H1 (cell line): Measurements from ENCODE around the gene CIDEA. TPM values are rescaled to one million over a fixed set of nuclear protein-coding genes. Genes with fewer than 3 reads are reported as not detected.

ENCODE experiments used
- CTCF ChIA-PET: fragments of 300-600 bp; sonication (Branson Sonifier 250); formaldehyde crosslinking; loops from one replicate; lab custom pipeline; 2021; ENCODE audit not compliant: partially characterized antibody; lab: Charles Lee
- POLR2A ChIA-PET: fragments of 300-600 bp; sonication (Branson Sonifier 250); formaldehyde crosslinking; loops from one replicate; lab custom pipeline; 2021; ENCODE audit warnings: inconsistent platforms; ENCODE audit not compliant: partially characterized antibody; lab: Charles Lee
- DNase-seq, 2 experiments: peaks; one replicate each; pipeline versions ENCODE4 v3.0.0 to v3.0.0-alpha.2; 2010 to 2022; ENCODE audit warnings: low spot score in 2 of 2, low read depth in 1 of 2, mixed read lengths in 1 of 2
- FAIRE-seq: peaks from 2 replicates; lab custom pipeline; 2011; peaks lifted over from hg19 to GRCh38; lab: Jason Lieb, UNC
- H2AFZ ChIP-seq: 2 replicates; pipeline ENCODE4 v1.8.1; 2012; ENCODE audit warnings: low read length, inconsistent platforms
- H2AK5ac ChIP-seq: 2 replicates; pipeline ENCODE4 v1.6.1; 2013; ENCODE audit warnings: low read depth, low read length
- H2BK120ac ChIP-seq: replicated peaks from 2 replicates; pipeline ENCODE3; 2013; ENCODE audit warnings: low read depth, low read length, inconsistent platforms
- H2BK12ac ChIP-seq: 2 replicates; pipeline ENCODE4 v1.6.1; 2013; ENCODE audit warnings: low read depth, low read length
- H2BK15ac ChIP-seq: 2 replicates; pipeline ENCODE4 v1.6.1; 2013; ENCODE audit warnings: low read length
- H2BK20ac ChIP-seq: 2 replicates; pipeline ENCODE4 v1.6.1; 2013; ENCODE audit warnings: low read length
- H2BK5ac ChIP-seq: 2 replicates; pipeline ENCODE4 v1.6.1; 2013; ENCODE audit warnings: low read depth, low read length
- H3K14ac ChIP-seq: 2 replicates; pipeline ENCODE4 v1.6.1; 2013; ENCODE audit warnings: inconsistent platforms; ENCODE audit not compliant: insufficient read length
- H3K18ac ChIP-seq: 2 replicates; pipeline ENCODE4 v1.6.1; 2013; ENCODE audit warnings: low read length; ENCODE audit errors: extremely low read depth
- H3K23ac ChIP-seq: 2 replicates; pipeline ENCODE4 v1.6.1; 2013; ENCODE audit warnings: inconsistent platforms; ENCODE audit not compliant: insufficient read length
- H3K23me2 ChIP-seq: 2 replicates; pipeline ENCODE4 v1.6.1; 2013; ENCODE audit warnings: low read depth, low read length
- H3K27ac ChIP-seq: 2 replicates; pipeline ENCODE4 v1.6.1; 2011; ENCODE audit warnings: low read depth, low read length, inconsistent platforms
- H3K27me3 ChIP-seq, 4 experiments: replicated peaks in 1 of 4; 1 replicate in 1 of 4; 2 replicates in 3 of 4; pipeline versions ENCODE4 v1.6.1 to v1.8.1; 2011 to 2013; ENCODE audit warnings: low read length in 3 of 4, mild to moderate bottlenecking in 3 of 4, inconsistent platforms in 2 of 4, mixed read lengths in 2 of 4, moderate library complexity in 1 of 4; ENCODE audit not compliant: control insufficient read depth in 3 of 4, insufficient read depth in 3 of 4; ENCODE audit errors: extremely low read depth in 1 of 4
- H3K36me3 ChIP-seq, 4 experiments: 2 replicates each; pipeline versions ENCODE4 v1.6.1 to v1.8.1; 2011 to 2013; ENCODE audit warnings: mild to moderate bottlenecking in 4 of 4, low read length in 3 of 4, moderate library complexity in 2 of 4, control low read depth in 1 of 4, inconsistent platforms in 1 of 4; ENCODE audit not compliant: insufficient read depth in 4 of 4, control insufficient read depth in 2 of 4
- H3K4ac ChIP-seq: replicated peaks from 2 replicates; pipeline ENCODE3; 2013; ENCODE audit warnings: low read length, low read depth, mixed read lengths, inconsistent platforms; ENCODE audit not compliant: insufficient read length
- H3K4me1 ChIP-seq, 4 experiments: replicated peaks in 1 of 4; 1 replicate in 1 of 4; 2 replicates in 3 of 4; pipeline versions ENCODE4 v1.6.1 to v1.8.1; 2011 to 2013; ENCODE audit warnings: low read length in 3 of 4, inconsistent platforms in 2 of 4, mixed read lengths in 1 of 4; ENCODE audit not compliant: insufficient read depth in 4 of 4, control insufficient read depth in 3 of 4
- H3K4me2 ChIP-seq, 2 experiments: 2 replicates each; pipeline versions ENCODE4 v1.6.1 to v1.8.1; 2011 to 2013; ENCODE audit warnings: low read depth in 2 of 2, low read length in 2 of 2, control low read depth in 1 of 2, inconsistent platforms in 1 of 2, mild to moderate bottlenecking in 1 of 2; ENCODE audit not compliant: insufficient read depth in 1 of 2
- H3K4me3 ChIP-seq, 4 experiments: fragments of 200-600, 300-600 bp in 1 of 4; sonication (generic), shearing (Covaris generic), sonication (Bioruptor Twin) in 1 of 4; 2 replicates each; pipeline versions ENCODE4 v1.5.1 to v1.8.1; 2011 to 2016; ENCODE audit warnings: low read length in 4 of 4, low read depth in 3 of 4, control low read depth in 2 of 4, inconsistent platforms in 2 of 4, mild to moderate bottlenecking in 2 of 4, mixed read lengths in 1 of 4, moderate library complexity in 1 of 4; ENCODE audit not compliant: insufficient read depth in 2 of 4; ENCODE audit errors: extremely low read depth in 1 of 4
- H3K56ac ChIP-seq: replicated peaks from 2 replicates; pipeline ENCODE3; 2013; ENCODE audit warnings: low read depth, mild to moderate bottlenecking, mixed read lengths, low read length, inconsistent platforms; ENCODE audit not compliant: insufficient read length
- H3K79me1 ChIP-seq: 2 replicates; pipeline ENCODE4 v1.6.1; 2013; ENCODE audit warnings: low read depth, low read length, control low read depth
- H3K79me2 ChIP-seq, 2 experiments: 2 replicates each; pipeline versions ENCODE4 v1.6.1 to v1.8.1; 2012 to 2013; ENCODE audit warnings: low read length in 2 of 2, mild to moderate bottlenecking in 2 of 2, inconsistent platforms in 1 of 2; ENCODE audit not compliant: insufficient read depth in 2 of 2, control insufficient read depth in 1 of 2
- H3K9ac ChIP-seq, 4 experiments: replicated peaks in 1 of 4; 1 replicate in 1 of 4; 2 replicates in 3 of 4; pipeline versions ENCODE4 v1.6.1 to v1.8.1; 2011 to 2013; ENCODE audit warnings: low read depth in 3 of 4, low read length in 3 of 4, control low read depth in 2 of 4, mild to moderate bottlenecking in 2 of 4, moderate library complexity in 2 of 4, inconsistent platforms in 1 of 4; ENCODE audit errors: extremely low read depth in 1 of 4
- H3K9me3 ChIP-seq, 2 experiments: 2 replicates each; pipeline versions ENCODE4 v1.6.1 to v1.8.1; 2012 to 2013; ENCODE audit warnings: mild to moderate bottlenecking in 2 of 2, moderate library complexity in 2 of 2, control low read depth in 1 of 2, inconsistent platforms in 1 of 2, low read depth in 1 of 2, low read length in 1 of 2, mixed read lengths in 1 of 2; ENCODE audit not compliant: insufficient read depth in 2 of 2
- H4K20me1 ChIP-seq, 2 experiments: replicated peaks in 1 of 2; 2 replicates each; pipeline versions ENCODE3 to v1.8.1; 2011 to 2013; ENCODE audit warnings: inconsistent platforms in 2 of 2, low read length in 2 of 2, mild to moderate bottlenecking in 1 of 2; ENCODE audit not compliant: insufficient read depth in 2 of 2, control insufficient read depth in 1 of 2
- H4K5ac ChIP-seq: 2 replicates; pipeline ENCODE4 v1.6.1; 2013; ENCODE audit warnings: low read length, low read depth, mixed read lengths, inconsistent platforms; ENCODE audit not compliant: insufficient read length
- H4K8ac ChIP-seq: 2 replicates; pipeline ENCODE4 v1.8.0; 2013; ENCODE audit warnings: mild to moderate bottlenecking, moderate library complexity, low read length, inconsistent platforms; ENCODE audit not compliant: insufficient read depth; ENCODE audit errors: extremely low read depth
- H4K91ac ChIP-seq: replicated peaks from 2 replicates; pipeline ENCODE3; 2013; ENCODE audit warnings: low read length, mixed read lengths, inconsistent platforms; ENCODE audit not compliant: insufficient read length
- BRCA1 ChIP-seq: IDR thresholded peaks from 2 replicates; pipeline ENCODE4 v1.6.1; 2012; ENCODE audit warnings: low read depth, low read length, improper control_type of control experiment
- CBX5 ChIP-seq: fragments of 300-800, 300-1000 bp; sonication (generic); IDR thresholded peaks from 2 replicates; pipeline ENCODE4 v1.7.1; 2016; ENCODE audit warnings: antibody characterized with exemption, low read length, low read depth
- HDAC2 ChIP-seq, 2 experiments: fragments of 300-600 bp in 1 of 2; sonication (generic) in 1 of 2; IDR thresholded peaks; 2 replicates each; pipeline ENCODE4 v1.6.1; 2011 to 2012; ENCODE audit warnings: low read depth in 2 of 2, low read length in 2 of 2, mild to moderate bottlenecking in 2 of 2, moderate library complexity in 2 of 2, borderline replicate concordance in 1 of 2, inconsistent platforms in 1 of 2
- HDAC6 ChIP-seq: IDR thresholded peaks from one replicate; pipeline ENCODE4 v1.7.1; 2012; ENCODE audit warnings: low read depth, mild to moderate bottlenecking, inconsistent platforms, low read length, moderate library complexity
- KDM4A ChIP-seq: IDR thresholded peaks from one replicate; pipeline ENCODE4 v1.7.1; 2012; ENCODE audit warnings: low read depth, mild to moderate bottlenecking, moderate library complexity, low read length, inconsistent platforms; ENCODE audit not compliant: severe bottlenecking
- RAD21 ChIP-seq, 2 experiments: IDR thresholded peaks in 1 of 2; conservative IDR thresholded peaks in 1 of 2; 2 replicates each; pipeline ENCODE4 v1.6.1; 2011; ENCODE audit warnings: low read depth in 2 of 2, low read length in 2 of 2, improper control_type of control experiment in 1 of 2, inconsistent platforms in 1 of 2, mild to moderate bottlenecking in 1 of 2, moderate library complexity in 1 of 2
- RXRA ChIP-seq: IDR thresholded peaks from 2 replicates; pipeline ENCODE4 v1.6.1; 2011; ENCODE audit warnings: low read depth, mild to moderate bottlenecking, low read length, moderate library complexity; ENCODE audit not compliant: insufficient read depth
- SIN3A ChIP-seq, 2 experiments: IDR thresholded peaks in 1 of 2; conservative IDR thresholded peaks in 1 of 2; 2 replicates each; pipeline ENCODE4 v1.6.1; 2011 to 2012; ENCODE audit warnings: low read length in 2 of 2, improper control_type of control experiment in 1 of 2, low read depth in 1 of 2, mild to moderate bottlenecking in 1 of 2
- SRF ChIP-seq: IDR thresholded peaks from 2 replicates; pipeline ENCODE4 v1.6.1; 2011; ENCODE audit warnings: mild to moderate bottlenecking, low read depth, low read length, moderate library complexity
- ZNF274 ChIP-seq: IDR thresholded peaks from 2 replicates; pipeline ENCODE4 v1.7.0; 2012; ENCODE audit warnings: low read length, borderline replicate concordance; ENCODE audit errors: extremely low read depth
- WGBS, 2 experiments: shearing (Covaris generic) in 1 of 2; methylation state at CpG; one replicate each; pipeline versions ENCODE4 v1.1.6 to v1.1.7; 2013 to 2015; ENCODE audit warnings: low lambda C conversion rate in 2 of 2, mixed read lengths in 2 of 2, inconsistent platforms in 1 of 2, low coverage in 1 of 2, missing lambda C conversion rate in 1 of 2; ENCODE audit not compliant: insufficient replicate concordance in 2 of 2, insufficient coverage in 1 of 2, insufficient read length in 1 of 2; ENCODE audit errors: extremely low coverage in 1 of 2, missing lambda C conversion rate in 1 of 2; 5-methylcytosine and 5-hydroxymethylcytosine counted together
- polyA plus RNA-seq, 7 experiments: library from polyadenylated mRNA; depleted of rRNA in 3 of 7; stranded (reverse) in 5 of 7; unstranded in 2 of 7; fragments of >200 nt in 5 of 7; fragments of 200-250 nt in 2 of 7; gene quantifications; 1 replicate in 5 of 7; 2 replicates in 1 of 7; 4 replicates in 1 of 7; pipeline versions ENCODE4 v1.2.1 to v1.2.3, GENCODE V29; 2011 to 2013; ENCODE audit warnings: missing spikeins in 2 of 7, mixed read lengths in 2 of 7
- total RNA-seq: library from RNA; stranded (reverse); fragmentation: NEBNext Ultra II Directional; extraction: Animal tissue kit (Norgen Biotek cat#: 25700); gene quantifications from 2 replicates; pipeline ENCODE4 v1.2.1, GENCODE V29; 2021
- TF ChIP-seq, protein P1 (sequence below): IDR thresholded peaks from 2 replicates; pipeline ENCODE4 v1.6.1; 2011; ENCODE audit warnings: low read depth, mild to moderate bottlenecking, low read length; ENCODE audit not compliant: insufficient read depth

CIDEA gene
- total and polyA plus RNA-seq, 2 of the 8 experiments (the other 6 are each of a cell fraction or from before 2014, with no cell fraction given), result not detected

DNA sequence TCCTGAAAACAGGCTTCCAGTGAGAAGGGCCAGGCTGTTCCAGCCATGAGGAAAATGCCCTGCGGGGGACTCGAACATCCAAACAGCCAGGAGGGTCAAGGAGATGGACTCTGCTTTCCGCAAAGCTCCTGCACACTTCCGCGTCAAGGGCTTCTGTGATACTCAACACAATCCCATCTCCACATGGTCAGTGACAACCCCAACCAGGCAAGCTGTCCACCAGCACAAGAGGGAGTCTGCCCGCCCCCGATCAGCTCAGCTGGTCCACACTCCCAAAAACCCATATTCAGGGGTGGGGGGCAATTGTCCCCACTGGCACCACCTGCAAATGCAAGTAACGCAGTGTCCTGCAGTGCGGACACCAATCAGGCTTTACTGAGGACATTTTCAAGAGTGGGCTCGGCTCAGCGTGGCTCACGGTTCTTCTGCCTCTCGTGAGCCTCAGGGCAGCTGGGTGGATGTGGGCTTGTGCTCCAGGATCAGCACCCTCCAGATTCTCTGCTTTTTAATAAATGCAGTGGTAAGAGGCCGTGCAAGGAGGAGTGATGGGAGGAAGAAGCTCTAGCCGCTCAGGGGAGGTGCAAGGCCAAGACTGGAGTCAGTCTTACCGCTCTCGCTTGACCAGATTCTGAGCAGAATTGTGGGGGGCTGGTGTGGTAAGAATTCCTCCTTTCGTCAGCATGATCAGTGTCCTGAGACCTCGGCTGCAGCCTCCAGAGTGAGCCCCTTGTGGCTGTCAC, 19.5 kb upstream of the CIDEA start:
- Histone ChIP-seq H3K14ac (no peak overlapping the region), H4K5ac (no peak overlapping the region), H4K91ac (no peak overlapping the region), H3K27me3 (peaks cover 0 to 2% (median 0%) of the 10 kb centered on the region in 4 experiments; a peak in 1 of 7 replicates), H3K4me2 (no peak overlapping the region), H4K20me1 (no peaks in the 10 kb centered on the region), H3K4me3 (no peak overlapping the region), H2BK120ac (no peak overlapping the region), H3K9ac (no peak overlapping the region), H2BK20ac (no peak overlapping the region), H3K4me1 (no peaks in the 10 kb centered on the region; a peak in 1 of 7 replicates), H2BK5ac (no peak overlapping the region), H3K27ac (no peak overlapping the region), H4K8ac (no peak overlapping the region), H2AK5ac (no peak overlapping the region), H3K4ac (no peak overlapping the region), H3K9me3 (no peaks in the 10 kb centered on the region), H3K18ac (no peak overlapping the region), H2BK12ac (no peak overlapping the region), H3K56ac (no peak overlapping the region), H3K79me2 (no peaks in the 10 kb centered on the region), H3K23ac (no peak overlapping the region), H3K79me1 (no peaks in the 10 kb centered on the region), H2AFZ (no peak overlapping the region), H3K36me3 (no peaks in the 10 kb centered on the region), H2BK15ac (no peak overlapping the region), H3K23me2 (no peaks in the 10 kb centered on the region)
- ChIA-PET POLR2A (no interaction called here), CTCF (interaction anchor here (0.8 to 6.3 kb wide), 7 partner anchors 10 to 239 kb away, joined by 3 to 58 read pairs (median 5); partner anchors contain the start of gene ANKRD62)
- 85% methylated on average over 19 of the region's 19 CpGs; no CpG with 5 or more reads in 1 of the 2 experiments for WGBS, 2 experiments
- DNase-seq, result no peak
- no peak for FAIRE-seq
- TF ChIP-seq SRF (no peak), CBX5 (no peak), HDAC2 (IDR thresholded peaks at IDR 0.05; ENCODE audit: borderline replicate concordance in 1 of 2, low read depth in 2 of 2, low read length in 2 of 2) (no peak), HDAC6 (no peak), RXRA (no peak), SIN3A (conservative IDR thresholded peaks at IDR 0.05 in 1 of 2, IDR thresholded peaks at IDR 0.05 in 1 of 2; ENCODE audit: low read depth in 1 of 2, low read length in 2 of 2) (no peak), RAD21 (IDR thresholded peaks at IDR 0.05 in 1 of 2, conservative IDR thresholded peaks at IDR 0.05 in 1 of 2; ENCODE audit: low read depth in 2 of 2, low read length in 2 of 2) (no peak), KDM4A (no peak), BRCA1 (no peak), ZNF274 (no peak)
- TF ChIP-seq, protein P1, sequence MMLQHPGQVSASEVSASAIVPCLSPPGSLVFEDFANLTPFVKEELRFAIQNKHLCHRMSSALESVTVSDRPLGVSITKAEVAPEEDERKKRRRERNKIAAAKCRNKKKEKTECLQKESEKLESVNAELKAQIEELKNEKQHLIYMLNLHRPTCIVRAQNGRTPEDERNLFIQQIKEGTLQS, result no peak
